GM06990 (cell line): Measurements from ENCODE around the gene NDUFA12.

Source experiments
- DNase-seq: peaks from one replicate; pipeline ENCODE4 v3.0.0-alpha.2; 2011; ENCODE audit not compliant: insufficient read length; ENCODE audit errors: extremely low read depth
- H3K27me3 ChIP-seq: replicated peaks from 2 replicates; pipeline ENCODE4 v1.6.0; 2011; ENCODE audit warnings: low read length; ENCODE audit not compliant: control insufficient read depth, insufficient read depth
- H3K36me3 ChIP-seq: 2 replicates; pipeline ENCODE4 v1.5.1; 2011; ENCODE audit warnings: low read length; ENCODE audit not compliant: control insufficient read depth, insufficient read depth
- H3K4me3 ChIP-seq: replicated peaks from 2 replicates; pipeline ENCODE4 v1.5.1; 2011; ENCODE audit warnings: low read depth, mild to moderate bottlenecking, control low read depth, low read length
- TF ChIP-seq, protein P1 (sequence below): IDR thresholded peaks from 2 replicates; pipeline ENCODE4 v1.5.1; 2011; ENCODE audit warnings: low read length, control low read depth, mild to moderate bottlenecking, inconsistent platforms; ENCODE audit not compliant: insufficient read depth, poor library complexity, severe bottlenecking

The NDUFA12 gene

GRCh38 chr12:95003213-95003920 lies at the start of gene NDUFA12:
TSS of gene NDUFA12 (minus strand) at chr12:95003697. CDS start at chr12:95003680, 17 bp downstream.
- peak within 1 kb of the TSS; percentile 82 for H3K4me3 ChIP-seq
- TF ChIP-seq, protein P1, sequence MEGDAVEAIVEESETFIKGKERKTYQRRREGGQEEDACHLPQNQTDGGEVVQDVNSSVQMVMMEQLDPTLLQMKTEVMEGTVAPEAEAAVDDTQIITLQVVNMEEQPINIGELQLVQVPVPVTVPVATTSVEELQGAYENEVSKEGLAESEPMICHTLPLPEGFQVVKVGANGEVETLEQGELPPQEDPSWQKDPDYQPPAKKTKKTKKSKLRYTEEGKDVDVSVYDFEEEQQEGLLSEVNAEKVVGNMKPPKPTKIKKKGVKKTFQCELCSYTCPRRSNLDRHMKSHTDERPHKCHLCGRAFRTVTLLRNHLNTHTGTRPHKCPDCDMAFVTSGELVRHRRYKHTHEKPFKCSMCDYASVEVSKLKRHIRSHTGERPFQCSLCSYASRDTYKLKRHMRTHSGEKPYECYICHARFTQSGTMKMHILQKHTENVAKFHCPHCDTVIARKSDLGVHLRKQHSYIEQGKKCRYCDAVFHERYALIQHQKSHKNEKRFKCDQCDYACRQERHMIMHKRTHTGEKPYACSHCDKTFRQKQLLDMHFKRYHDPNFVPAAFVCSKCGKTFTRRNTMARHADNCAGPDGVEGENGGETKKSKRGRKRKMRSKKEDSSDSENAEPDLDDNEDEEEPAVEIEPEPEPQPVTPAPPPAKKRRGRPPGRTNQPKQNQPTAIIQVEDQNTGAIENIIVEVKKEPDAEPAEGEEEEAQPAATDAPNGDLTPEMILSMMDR = no peak
- H3K27me3 ChIP-seq = no peaks in the 10 kb centered on the region
- peak; percentile 97 for DNase-seq
- no peaks in the 10 kb centered on the region; the same call in 1 of the 2 replicates for H3K36me3 ChIP-seq

DNA sequence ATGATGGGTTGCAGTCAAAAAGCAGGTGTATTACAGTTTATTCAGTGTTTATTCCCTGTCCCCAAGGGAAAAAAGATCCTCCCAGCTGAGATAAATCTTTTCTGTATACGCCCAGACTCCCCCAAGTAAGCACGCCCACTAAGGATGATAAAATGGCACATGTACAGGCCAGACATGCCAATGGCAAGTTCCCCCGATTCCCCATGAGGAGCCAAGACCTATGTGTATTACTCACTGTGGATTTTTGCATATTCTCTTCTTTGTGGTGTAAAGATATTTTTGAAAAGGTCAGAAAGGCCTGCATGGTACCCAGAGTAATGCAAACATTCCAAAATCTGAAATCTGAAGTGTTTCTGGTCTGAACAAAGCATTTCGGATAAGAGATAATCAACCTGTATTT lies 47.7 kb upstream of the NDUFA12 start:
- H3K27me3 ChIP-seq = no peaks in the 10 kb centered on the region
- H3K4me3 ChIP-seq = no peak overlapping the region
- TF ChIP-seq, protein P1 = no peak
- DNase-seq = no peak
- H3K36me3 ChIP-seq = peaks cover 4% of the 10 kb centered on the region

GRCh38 chr12:95037906-95038305 lies 34.4 kb upstream of the NDUFA12 start:
- Histone ChIP-seq H3K27me3 (no peaks in the 10 kb centered on the region), H3K4me3 (no peak overlapping the region), H3K36me3 (no peaks in the 10 kb centered on the region; the same call in 1 of the 2 replicates)
- DNase-seq = no peak
- TF ChIP-seq, protein P1 = no peak

DNA sequence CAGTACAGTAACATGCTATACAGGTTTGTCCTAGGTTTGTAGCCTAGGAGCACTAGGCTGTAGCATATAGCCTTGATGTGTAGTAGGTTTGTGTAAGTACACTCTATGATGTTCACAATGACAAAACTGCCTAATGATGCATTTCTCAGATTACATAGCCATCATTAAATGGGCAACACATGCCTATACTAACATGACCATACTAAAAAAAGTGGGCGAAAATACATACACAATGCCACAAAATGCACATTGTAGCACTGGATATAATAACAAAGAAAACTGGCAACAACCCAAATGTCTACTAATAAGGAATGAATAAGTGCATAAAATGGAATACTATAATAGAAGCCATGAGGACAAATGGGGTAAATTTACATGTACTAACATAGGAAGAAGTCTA lies 31.3 kb upstream of the NDUFA12 start:
- TF ChIP-seq, protein P1 = no peak
- no peak for DNase-seq
- no peak overlapping the region for H3K4me3 ChIP-seq
- no peaks in the 10 kb centered on the region for H3K27me3 ChIP-seq
- H3K36me3 ChIP-seq = no peaks in the 10 kb centered on the region; the same call in none of the 2 replicates

DNA sequence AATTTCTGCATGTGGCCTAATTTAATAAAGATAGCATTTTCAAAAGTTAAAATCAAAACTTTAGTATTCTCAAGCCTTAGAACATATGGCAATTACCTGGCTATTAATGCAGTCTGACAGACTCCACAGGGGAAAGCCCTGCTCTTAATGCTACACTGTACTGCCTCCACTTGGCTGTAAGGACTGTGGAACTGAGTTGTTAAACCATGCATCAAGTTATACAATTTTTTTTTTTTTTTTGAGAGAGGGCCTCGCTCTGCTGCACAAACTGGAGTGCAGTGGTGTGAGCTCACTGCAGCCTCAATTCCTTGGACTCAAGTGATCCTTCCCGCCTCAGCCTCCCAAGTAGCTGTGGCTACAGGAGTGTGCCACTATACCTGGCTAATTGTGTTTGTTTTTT lies 19.0 kb upstream of the NDUFA12 start:
- Histone ChIP-seq H3K4me3 (no peak overlapping the region), H3K36me3 (no peaks in the 10 kb centered on the region; the same call in 1 of the 2 replicates), H3K27me3 (no peaks in the 10 kb centered on the region)
- TF ChIP-seq, protein P1 = no peak
- DNase-seq = no peak
